Measurements from ENCODE around the gene PTBP3. TPM values are rescaled to one million over a fixed set of nuclear protein-coding genes. Genes with fewer than 3 reads are reported as not detected.

PTBP3 gene
- total RNA-seq, 1 donor from 2014 or later = 42.5 TPM

- Mint-ChIP-seq H3K27me3 (ENCODE audit: low read depth) (no peaks in the 10 kb centered on the region), H3K9me3 (peaks cover 2% of the 10 kb centered on the region), H3K27ac (ENCODE audit: unreplicated experiment) (no peak overlapping the region), H3K4me1 (no peaks in the 10 kb centered on the region), H3K4me3 (no peak overlapping the region), H3K36me3 (ENCODE audit: low read depth) (peaks cover 23% of the 10 kb centered on the region)
- TF ChIP-seq CTCF (conservative IDR thresholded peaks at IDR 0.05) = no peak
- no peak for DNase-seq (ENCODE audit: low read depth, low spot score)
Observed at GRCh38 chr9:112212926-112213325, 120.5 kb downstream of the PTBP3 start.

- H3K27me3 Mint-ChIP-seq (ENCODE audit: low read depth) = no peaks in the 10 kb centered on the region
- no peaks in the 10 kb centered on the region for H3K4me1 Mint-ChIP-seq
- no peak for DNase-seq (ENCODE audit: low read depth, low spot score)
- no peak for TF ChIP-seq CTCF (conservative IDR thresholded peaks at IDR 0.05)
- H3K4me3 Mint-ChIP-seq = no peak overlapping the region
- H3K9me3 Mint-ChIP-seq = peaks cover 15% of the 10 kb centered on the region
- H3K36me3 Mint-ChIP-seq (ENCODE audit: low read depth) = peaks cover 53% of the 10 kb centered on the region
- H3K27ac Mint-ChIP-seq (ENCODE audit: unreplicated experiment) = no peak overlapping the region
Observed at GRCh38 chr9:112207451-112207850, 126.0 kb downstream of the PTBP3 start.

- no peak for DNase-seq (ENCODE audit: low read depth, low spot score)
- Mint-ChIP-seq H3K36me3 (ENCODE audit: low read depth) (peaks cover 39% of the 10 kb centered on the region), H3K9me3 (peaks cover 16% of the 10 kb centered on the region), H3K27me3 (ENCODE audit: low read depth) (no peaks in the 10 kb centered on the region), H3K27ac (ENCODE audit: unreplicated experiment) (no peak overlapping the region), H3K4me3 (no peak overlapping the region), H3K4me1 (no peaks in the 10 kb centered on the region)
- TF ChIP-seq CTCF (conservative IDR thresholded peaks at IDR 0.05) = no peak
Observed at GRCh38 chr9:112203536-112203935, 129.9 kb downstream of the PTBP3 start.

- Mint-ChIP-seq H3K27me3 (ENCODE audit: low read depth) (no peaks in the 10 kb centered on the region), H3K4me3 (no peak overlapping the region), H3K36me3 (ENCODE audit: low read depth) (peaks cover 27% of the 10 kb centered on the region), H3K9me3 (peaks cover 12% of the 10 kb centered on the region), H3K27ac (ENCODE audit: unreplicated experiment) (no peak overlapping the region), H3K4me1 (no peaks in the 10 kb centered on the region)
- DNase-seq (ENCODE audit: low read depth, low spot score) = no peak
- TF ChIP-seq CTCF (conservative IDR thresholded peaks at IDR 0.05) = no peak
Observed at GRCh38 chr9:112200711-112201110, 132.7 kb downstream of the PTBP3 start.

- no peak for TF ChIP-seq CTCF (conservative IDR thresholded peaks at IDR 0.05)
- DNase-seq (ENCODE audit: low read depth, low spot score) = no peak
- no peaks in the 10 kb centered on the region for H3K27me3 Mint-ChIP-seq (ENCODE audit: low read depth)
- H3K4me3 Mint-ChIP-seq = no peak overlapping the region
- peaks cover 10% of the 10 kb centered on the region for H3K9me3 Mint-ChIP-seq
- H3K4me1 Mint-ChIP-seq = no peaks in the 10 kb centered on the region
- H3K36me3 Mint-ChIP-seq (ENCODE audit: low read depth) = peaks cover 13% of the 10 kb centered on the region
- no peak overlapping the region for H3K27ac Mint-ChIP-seq (ENCODE audit: unreplicated experiment)
Observed at GRCh38 chr9:112198646-112199045, 134.8 kb downstream of the PTBP3 start.

- Mint-ChIP-seq H3K4me3 (no peak overlapping the region), H3K36me3 (ENCODE audit: low read depth) (peaks cover 4% of the 10 kb centered on the region), H3K9me3 (no peaks in the 10 kb centered on the region), H3K27ac (ENCODE audit: unreplicated experiment) (no peak overlapping the region), H3K27me3 (ENCODE audit: low read depth) (no peaks in the 10 kb centered on the region), H3K4me1 (no peaks in the 10 kb centered on the region)
- DNase-seq (ENCODE audit: low read depth, low spot score) = no peak
- TF ChIP-seq CTCF (conservative IDR thresholded peaks at IDR 0.05) = no peak
Observed at GRCh38 chr9:112194969-112195431, 138.4 kb downstream of the PTBP3 start.

Measured in neural crest cell (in vitro differentiated cells).